ENCODE results near the gene MAGED4B.
"Not testable (repeated sequence)": the region's sequence is repeated elsewhere in the genome, so short reads cannot be mapped to it uniquely, and the experiment has no call there.

MAGED4B gene, protein sequence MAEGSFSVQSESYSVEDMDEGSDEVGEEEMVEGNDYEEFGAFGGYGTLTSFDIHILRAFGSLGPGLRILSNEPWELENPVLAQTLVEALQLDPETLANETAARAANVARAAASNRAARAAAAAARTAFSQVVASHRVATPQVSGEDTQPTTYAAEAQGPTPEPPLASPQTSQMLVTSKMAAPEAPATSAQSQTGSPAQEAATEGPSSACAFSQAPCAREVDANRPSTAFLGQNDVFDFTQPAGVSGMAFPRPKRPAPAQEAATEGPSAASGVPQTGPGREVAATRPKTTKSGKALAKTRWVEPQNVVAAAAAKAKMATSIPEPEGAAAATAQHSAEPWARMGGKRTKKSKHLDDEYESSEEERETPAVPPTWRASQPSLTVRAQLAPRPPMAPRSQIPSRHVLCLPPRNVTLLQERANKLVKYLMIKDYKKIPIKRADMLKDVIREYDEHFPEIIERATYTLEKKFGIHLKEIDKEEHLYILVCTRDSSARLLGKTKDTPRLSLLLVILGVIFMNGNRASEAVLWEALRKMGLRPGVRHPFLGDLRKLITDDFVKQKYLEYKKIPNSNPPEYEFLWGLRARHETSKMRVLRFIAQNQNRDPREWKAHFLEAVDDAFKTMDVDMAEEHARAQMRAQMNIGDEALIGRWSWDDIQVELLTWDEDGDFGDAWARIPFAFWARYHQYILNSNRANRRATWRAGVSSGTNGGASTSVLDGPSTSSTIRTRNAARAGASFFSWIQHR

GRCh38 chrX:52068666-52069640 is at the start of gene MAGED4B:
MAGED4B (minus strand) TSS chrX:52069183; CDS start chrX:52068172, 1,011 bp downstream.
- not testable (repeated sequence) for DNase-seq

DNA sequence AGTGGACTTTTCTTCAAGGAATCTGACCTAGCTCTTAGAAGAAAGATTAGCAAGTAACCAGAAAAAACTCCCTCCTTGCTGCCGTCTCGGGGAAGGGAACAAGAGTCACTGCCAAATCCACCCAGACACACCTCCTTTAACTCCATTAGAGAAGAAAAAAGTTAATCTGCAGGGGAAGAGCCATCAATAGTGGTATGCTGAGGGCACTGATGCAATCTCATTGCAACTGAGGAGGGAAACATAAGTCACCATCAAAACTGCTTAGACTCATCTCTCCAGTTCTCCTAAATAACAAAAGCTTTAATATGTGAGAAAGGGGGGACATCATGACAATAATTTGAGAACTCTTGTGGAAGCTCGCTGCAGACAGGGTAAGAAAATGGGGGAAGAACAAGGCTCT is 49.3 kb upstream of the MAGED4B start:
- no peak for DNase-seq

DNA sequence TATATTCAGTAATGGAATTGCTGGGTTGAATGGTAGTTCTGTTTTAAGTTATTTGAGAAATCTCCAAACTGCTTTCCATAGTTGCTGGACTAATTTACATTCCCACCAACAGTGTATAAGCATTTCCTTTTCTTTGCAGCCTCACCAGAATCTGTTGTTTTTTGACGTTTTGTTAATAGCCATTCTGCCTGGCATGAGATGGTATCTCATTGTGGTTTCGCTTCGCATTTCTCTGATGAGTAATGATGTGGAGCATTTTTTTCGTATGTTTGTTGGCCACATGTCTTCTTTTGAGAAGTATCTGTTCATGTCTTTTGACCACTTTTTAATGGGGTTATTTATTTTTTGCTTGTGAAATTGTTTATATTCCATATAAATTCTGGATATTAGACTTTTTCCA is 13.6 kb upstream of the MAGED4B start:
- no peak for DNase-seq

DNA sequence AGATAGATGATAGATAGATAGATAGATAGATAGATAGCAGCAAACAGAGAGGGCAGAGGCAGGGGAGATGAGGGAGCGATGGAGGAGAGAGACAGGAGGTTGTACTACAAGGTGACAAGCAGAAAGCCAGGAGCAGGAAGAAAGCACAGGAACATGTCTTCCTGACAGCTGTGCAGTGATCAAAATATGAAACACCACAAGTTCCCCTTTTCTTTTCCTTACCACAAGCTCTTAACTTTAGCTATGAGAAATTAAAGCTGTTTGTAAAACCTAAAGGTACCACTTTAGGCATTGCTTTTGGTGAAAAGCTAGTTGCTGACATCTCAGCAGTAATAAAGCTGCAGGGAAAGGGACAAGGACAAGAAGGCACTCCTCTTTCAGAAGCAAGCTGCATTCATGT is 9.1 kb upstream of the MAGED4B start:
- no peak for DNase-seq

DNA sequence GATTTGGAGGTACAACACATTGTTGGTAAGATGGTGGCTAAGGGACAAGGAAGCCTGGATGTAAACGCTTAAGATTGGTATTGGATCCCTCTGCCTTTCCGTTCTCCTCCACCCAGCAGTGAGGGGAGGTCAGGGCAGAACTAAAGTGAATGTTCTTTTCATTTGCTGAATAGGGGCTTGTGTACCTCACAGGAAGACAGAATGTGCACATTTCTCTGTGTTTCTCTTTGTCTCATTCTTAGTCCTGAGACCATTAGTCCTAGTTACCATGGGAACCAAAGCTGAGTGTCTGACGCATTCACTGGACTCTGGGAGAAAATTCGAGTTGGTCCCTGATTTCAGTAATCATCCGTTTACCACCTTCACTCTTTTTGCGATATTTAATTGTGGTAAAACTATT is 26.7 kb downstream of the MAGED4B start:
- not testable (repeated sequence) for DNase-seq

GRCh38 chrX:52034211-52034610 is 34.8 kb downstream of the MAGED4B start:
- DNase-seq = no peak

GRCh38 chrX:52031371-52031770 is 37.6 kb downstream of the MAGED4B start:
- DNase-seq = no peak

DNA sequence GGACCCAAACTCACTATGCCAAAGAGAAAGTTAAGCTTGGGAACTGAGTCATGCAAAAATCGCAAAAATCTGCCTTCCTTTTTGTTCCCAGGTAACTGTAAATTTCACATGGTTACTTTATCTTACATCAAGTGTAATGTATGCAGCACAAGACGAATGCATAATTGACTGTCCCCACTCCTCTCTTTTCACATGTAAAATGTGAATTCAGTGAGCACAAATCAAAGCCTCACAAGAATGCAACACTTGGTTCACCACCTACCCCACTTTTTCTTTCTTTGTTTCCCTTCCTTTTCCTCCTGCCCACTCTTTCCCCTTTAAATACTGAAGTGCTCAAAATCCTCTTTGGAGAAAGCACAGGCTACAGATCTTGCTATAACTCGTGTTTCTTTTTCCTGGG is 53.2 kb downstream of the MAGED4B start:
- DNase-seq = no peak
